Activated CD4-positive, alpha-beta T cell treated with anti-CD3 and anti-CD28 coated beads, Interleukin-2, amount 50 U/mL, for 24 hours (primary cell): ENCODE measurements around the gene RGS6.

Source experiments
- DNase-seq, 2 donors: peaks; one replicate each; pipeline ENCODE4 v3.0.0-alpha.2; 2020; ENCODE audit warnings: low read depth in 1 of 2, low spot score in 1 of 2

RGS6 gene

GRCh38 chr14:72013721-72014345 lies 81.6 kb downstream of the RGS6 start:
- DNase-seq = no peak

DNA sequence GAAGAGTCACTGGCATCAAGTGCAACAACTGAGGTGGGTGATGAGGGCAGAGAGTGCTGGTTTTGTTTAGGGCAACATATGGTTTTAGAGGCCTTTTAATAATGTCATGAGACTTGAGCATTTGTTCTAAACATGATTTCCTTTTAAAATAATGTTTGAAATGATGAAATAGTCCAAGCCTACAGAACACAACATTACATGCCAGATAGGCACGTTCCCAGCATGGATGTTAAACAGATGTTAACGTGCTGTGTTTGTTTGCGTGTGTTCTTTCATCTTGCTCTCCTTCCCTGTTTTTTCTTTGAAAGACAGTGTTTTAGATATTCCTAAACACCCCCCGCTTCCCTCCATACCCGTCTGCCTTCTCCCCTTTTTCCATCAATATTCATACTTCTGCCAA lies 82.3 kb downstream of the RGS6 start:
- DNase-seq = no peak

DNA sequence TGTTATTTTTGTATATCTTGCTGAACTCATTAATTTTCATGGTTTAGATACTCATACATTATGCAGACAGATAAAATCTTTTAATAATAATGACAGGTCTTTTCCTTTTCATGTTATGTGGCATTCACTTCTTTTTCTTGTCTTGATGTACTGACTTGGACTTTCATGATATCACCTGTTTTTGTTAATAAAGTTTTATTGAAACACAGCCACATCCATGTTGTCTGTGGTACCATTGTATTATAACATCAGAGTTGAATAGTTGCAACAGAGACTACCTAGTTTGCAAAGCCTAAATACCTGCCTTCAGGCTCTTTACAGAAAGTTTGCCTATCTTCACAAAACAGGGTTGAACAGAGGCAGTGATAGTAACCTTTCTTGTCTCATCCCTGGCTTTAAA lies 85.1 kb downstream of the RGS6 start:
- DNase-seq = no peak

- no peak for DNase-seq
Measured at GRCh38 chr14:72023128-72024042, 91.2 kb downstream of the RGS6 start.

- DNase-seq = peak; percentile 1 to 29
Measured at GRCh38 chr14:72024043-72024407, 91.8 kb downstream of the RGS6 start.

- no peak for DNase-seq
Measured at GRCh38 chr14:72024504-72024903, 92.3 kb downstream of the RGS6 start.

DNA sequence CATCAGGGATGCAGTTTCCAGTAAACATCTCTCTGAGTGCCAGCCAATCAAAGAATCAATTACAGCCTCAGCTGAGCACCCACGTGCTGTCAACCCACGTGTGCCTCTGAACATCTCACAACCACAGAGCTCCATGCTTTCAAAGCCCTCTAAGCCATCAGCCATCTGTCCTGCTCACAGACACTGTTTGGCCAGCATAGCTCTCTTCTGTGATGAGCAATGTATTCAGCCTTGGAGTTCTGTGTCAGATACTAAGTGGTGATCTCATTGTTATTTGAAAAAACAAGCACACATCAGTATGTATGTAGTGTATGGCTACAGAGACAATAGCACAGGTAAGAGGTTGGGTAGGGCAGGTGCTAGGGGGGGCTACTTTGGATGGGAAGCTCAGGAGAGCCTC lies 94.3 kb downstream of the RGS6 start:
- no peak for DNase-seq

DNA sequence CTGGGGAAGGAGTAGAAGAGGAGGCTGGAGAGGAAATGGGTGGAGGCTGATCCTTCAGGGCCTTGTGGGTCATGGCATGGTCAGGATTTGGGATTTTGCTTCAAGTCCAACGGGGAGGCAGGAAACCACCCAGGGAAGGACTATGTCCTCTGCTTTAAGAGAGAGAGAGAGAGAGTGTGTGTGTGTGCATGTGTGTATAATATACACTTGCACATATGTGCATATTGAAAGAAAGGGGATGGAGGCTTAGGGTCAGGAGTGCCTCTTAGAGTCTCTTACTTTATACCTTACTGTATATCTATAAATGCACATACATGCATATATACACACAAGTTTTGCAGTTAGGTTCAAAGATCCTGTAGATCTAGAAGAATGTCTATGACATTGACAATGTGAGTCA lies 94.8 kb downstream of the RGS6 start:
- DNase-seq = no peak

DNA sequence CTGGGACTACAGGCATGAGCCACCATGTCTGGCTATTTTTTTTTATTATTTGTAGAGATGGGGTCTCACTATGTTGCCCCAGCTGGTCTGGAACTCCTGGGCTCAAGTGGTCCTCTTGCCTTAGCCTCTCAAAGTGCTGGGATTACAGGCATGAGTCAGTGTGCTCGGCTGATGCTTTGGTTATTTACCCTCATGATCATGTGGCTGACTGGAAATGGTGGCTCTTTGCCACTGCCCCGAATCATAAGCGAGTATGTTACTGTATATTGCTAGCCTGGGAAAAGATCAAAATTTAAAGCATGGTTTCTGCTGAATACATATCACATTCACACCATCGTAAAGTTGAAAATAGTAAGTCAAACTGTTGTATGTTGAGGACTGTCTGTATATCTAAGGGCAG lies 101.1 kb downstream of the RGS6 start:
- no peak for DNase-seq

DNA sequence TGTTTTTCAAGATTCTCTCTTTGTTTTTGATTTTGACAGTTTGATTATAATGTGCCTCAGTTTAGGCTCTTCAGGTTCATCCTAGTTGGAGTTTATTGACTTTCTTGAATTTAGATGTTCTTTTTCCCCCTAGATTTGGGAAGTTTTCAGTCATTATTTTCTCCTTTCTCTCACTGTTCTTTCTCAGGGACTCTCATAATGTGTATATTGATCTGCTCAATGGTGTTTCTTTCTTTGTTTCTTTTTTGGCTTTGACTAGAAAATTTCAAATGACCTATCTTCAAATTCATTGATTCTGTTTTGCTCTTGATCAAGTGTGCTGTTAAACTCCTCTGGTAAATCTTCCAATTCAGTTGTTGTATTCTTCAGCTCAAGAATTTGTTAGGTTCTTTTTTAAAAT lies 108.3 kb downstream of the RGS6 start:
- DNase-seq = no peak

GRCh38 chr14:72045271-72045670 lies 113.0 kb downstream of the RGS6 start:
- DNase-seq = no peak

DNA sequence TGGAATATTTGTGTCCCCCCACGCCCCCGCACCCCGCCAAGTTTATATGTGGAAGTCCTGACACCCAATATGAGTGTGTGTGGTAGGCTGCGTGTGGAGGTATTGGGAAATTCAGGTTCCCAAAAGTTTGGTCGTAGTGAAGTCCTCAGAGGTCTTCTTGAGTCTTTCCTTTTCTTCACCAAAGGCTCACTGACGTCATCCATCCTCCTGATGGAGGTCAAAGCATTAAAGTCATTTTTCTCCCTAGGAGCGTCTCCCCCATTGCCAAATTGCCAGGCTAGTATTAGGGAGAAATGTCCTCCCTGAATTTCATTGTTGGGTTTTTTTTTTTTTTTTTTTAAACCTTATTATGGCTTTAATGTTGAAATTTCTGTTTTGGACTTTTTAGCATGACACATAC lies 113.7 kb downstream of the RGS6 start:
- no peak for DNase-seq

GRCh38 chr14:72049462-72049861 lies 117.2 kb downstream of the RGS6 start:
- peak in 1 of 2 donors; percentile 7 for DNase-seq

DNA sequence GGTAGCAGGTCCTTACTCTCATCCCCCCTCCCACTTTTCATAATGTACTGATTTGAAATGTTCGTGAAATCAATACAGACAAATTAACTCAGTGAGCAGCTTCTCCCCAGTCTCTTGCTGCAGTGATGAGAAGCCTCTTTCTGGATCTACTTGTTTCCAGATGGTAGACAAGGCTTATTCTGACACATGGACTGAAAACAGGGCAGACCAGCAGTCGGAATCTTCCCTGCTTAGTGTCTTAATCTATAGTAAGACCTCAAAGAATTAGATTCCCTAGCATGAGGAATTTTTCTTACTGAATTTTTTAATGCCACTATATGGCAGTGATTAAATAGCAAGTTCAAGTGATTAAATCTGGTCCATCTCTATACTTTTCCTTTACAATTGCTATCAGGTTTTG lies 120.1 kb downstream of the RGS6 start:
- no peak for DNase-seq

DNA sequence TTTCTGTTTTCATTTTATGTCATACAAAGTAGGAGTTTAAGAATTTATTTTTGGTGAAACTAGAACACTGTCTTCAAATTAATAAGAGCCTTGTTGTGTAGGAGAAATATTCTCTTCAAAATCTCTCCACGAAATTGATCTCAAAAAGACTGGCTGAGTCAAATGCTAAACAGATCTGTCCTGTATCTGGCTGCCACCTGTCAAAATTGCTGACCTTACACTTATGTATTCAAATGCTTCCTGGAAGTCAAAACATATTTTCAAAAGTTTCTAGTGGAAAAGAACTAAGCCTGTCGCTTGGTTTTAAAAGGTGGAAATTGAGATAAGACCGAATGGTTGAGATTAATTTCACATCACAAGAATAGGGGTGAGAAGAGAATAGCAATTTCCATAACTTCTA lies 121.4 kb downstream of the RGS6 start:
- DNase-seq = no peak

DNA sequence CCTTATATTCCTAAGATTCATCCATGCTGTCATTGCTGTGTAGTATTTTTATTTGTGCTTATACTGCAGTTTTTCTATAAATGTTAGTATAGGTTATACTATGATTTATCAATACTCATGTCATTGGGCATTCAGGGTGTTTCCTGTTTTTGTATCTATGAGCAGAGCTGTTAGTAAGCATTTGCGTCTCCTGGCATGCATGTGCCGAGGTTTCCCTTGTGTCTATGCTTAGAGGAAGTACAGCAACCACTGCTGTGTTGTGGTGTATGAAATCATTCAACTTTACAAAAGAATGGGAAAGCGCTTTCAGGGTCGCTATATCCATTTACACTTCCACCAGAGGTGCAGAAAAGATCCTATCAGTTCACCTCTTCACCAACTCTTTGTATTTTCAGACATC lies 122.7 kb downstream of the RGS6 start:
- DNase-seq = no peak

DNA sequence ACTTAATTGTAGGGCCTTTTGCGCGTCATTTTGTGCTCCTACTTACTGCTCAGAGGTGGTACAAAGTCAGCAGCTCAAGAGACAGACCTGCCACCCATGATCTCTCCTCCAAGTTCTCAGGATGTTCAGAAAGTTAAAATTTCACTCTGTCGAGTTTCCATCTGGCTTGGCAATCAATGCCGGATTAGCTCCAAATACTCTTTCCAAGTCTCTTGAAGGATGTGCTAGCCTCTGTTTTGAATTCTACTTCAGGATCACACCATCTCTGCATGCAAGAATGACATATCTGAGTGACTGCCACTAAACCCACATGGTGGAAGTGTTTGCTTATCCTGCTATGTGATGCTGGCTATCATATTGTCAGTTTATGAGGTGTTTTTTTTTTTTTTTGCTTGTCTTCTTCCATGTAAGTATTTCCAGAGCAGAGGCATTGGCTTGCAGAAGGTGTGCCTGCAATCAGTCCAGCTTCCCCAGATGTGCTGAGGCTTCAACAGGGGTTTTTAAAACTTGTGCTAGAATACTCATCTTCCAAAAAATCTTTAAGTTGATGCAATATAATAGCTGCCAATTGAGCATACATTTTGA lies 125.6 kb downstream of the RGS6 start:
- no peak for DNase-seq

DNA sequence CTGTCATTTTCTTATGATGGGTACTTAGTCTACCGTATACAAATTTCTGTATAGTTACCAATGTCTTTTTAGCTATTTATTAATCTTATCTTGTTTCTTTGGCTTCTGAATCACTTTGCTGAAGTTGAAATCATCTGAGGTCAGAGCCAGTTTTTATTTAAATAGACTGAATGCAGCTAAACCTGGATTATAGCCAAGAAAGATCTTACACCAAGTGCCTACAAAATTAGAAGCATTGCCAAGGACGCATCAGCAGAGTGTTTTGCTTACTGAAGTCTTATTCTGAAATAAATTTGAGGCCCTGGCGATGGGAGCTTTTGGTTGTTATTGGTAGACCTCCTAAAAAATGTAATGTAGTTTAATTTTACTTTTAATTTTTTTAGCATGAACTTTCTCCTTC lies 128.2 kb downstream of the RGS6 start:
- DNase-seq = no peak

- DNase-seq = no peak
Measured at GRCh38 chr14:72060917-72061316, 128.7 kb downstream of the RGS6 start.

- DNase-seq = no peak
Measured at GRCh38 chr14:72061718-72062117, 129.5 kb downstream of the RGS6 start.

- DNase-seq = no peak
Measured at GRCh38 chr14:72063761-72064282, 131.6 kb downstream of the RGS6 start.

DNA sequence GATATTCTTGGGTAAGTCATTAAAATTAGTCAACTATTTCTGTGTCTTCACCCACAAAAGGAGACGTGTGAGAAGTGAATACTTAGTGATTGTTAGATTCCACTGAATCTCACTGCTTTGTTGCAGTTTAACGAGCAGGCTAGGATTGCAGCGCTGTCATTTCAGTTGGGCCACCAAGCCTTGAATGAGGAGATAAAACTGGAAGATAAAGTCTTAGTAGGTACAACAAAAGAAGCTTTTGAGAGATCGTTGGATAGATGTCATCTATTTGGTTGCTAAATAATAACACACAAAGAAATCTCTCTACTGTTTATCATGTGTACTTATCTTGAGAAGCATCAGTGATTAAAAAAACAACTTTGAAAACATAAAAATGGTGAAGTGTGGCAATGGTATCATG lies 132.3 kb downstream of the RGS6 start:
- no peak for DNase-seq
